Mesothelial cell of epicardium (in vitro differentiated cells): ENCODE data around the gene FAH. TPM values are rescaled to one million over a fixed set of nuclear protein-coding genes. Genes with fewer than 3 reads are reported as not detected.

ENCODE experiments used
- DNase-seq, 2 experiments: peaks; one replicate each; pipeline ENCODE4 v3.0.0; 2021; ENCODE audit warnings: low spot score in 2 of 2; ENCODE audit not compliant: unreplicated experiment in 2 of 2
- H3K27ac Mint-ChIP-seq: 2 replicates; pipeline ENCODE4 v1.8.0; 2021; ENCODE audit warnings: mixed read lengths
- H3K27me3 Mint-ChIP-seq: 2 replicates; pipeline ENCODE4 v1.8.0; 2021; ENCODE audit warnings: low read depth, mixed read lengths
- H3K36me3 Mint-ChIP-seq: 2 replicates; pipeline ENCODE4 v1.8.0; 2021; ENCODE audit warnings: mixed read lengths
- H3K4me1 Mint-ChIP-seq: 2 replicates; pipeline ENCODE4 v1.8.0; 2021; ENCODE audit warnings: mixed read lengths
- H3K4me3 Mint-ChIP-seq: 2 replicates; pipeline ENCODE4 v1.8.0; 2021; ENCODE audit warnings: mild to moderate bottlenecking, moderate library complexity, mixed read lengths
- H3K9me3 Mint-ChIP-seq: 2 replicates; pipeline ENCODE4 v1.8.0; 2021; ENCODE audit warnings: mixed read lengths
- CTCF ChIP-seq: fragments of 200-600 bp; sonication (generic); IDR thresholded peaks from one replicate; pipeline ENCODE4 v1.5.0; 2021; ENCODE audit warnings: antibody characterized with exemption; ENCODE audit not compliant: unreplicated experiment
- total RNA-seq: library from RNA; stranded (reverse); gene quantifications from 3 replicates; pipeline ENCODE4 v1.2.1, GENCODE V29; 2021

Gene FAH
- total RNA-seq, 1 donor from 2014 or later: 39.7 TPM

DNA sequence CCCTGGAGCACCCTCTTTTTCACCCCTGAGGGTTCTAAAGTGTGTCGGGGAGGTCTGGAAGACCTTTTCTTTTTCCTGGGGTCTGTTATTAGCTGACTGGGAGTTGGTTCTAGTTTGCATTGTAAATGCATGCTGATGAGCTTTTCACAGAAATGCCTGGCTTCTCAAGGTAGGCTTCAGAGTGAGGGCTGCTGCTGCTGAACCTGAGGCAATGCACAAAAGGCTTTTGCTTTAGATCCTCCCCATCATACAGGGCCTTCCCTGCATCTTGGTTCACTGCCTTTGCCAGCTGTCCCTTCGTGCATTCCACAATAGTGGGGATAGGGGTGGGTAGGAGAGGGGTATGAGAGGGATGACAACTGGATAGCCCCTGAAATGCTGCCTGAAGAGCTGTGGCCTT, 46.6 kb downstream of the FAH start:
- DNase-seq: no peak
- H3K27ac Mint-ChIP-seq: no peak overlapping the region
- H3K36me3 Mint-ChIP-seq: no peaks in the 10 kb centered on the region
- H3K4me3 Mint-ChIP-seq: no peak overlapping the region
- no peaks in the 10 kb centered on the region for H3K9me3 Mint-ChIP-seq
- no peak for TF ChIP-seq CTCF
- H3K27me3 Mint-ChIP-seq: peaks cover 8% of the 10 kb centered on the region
- peaks cover 9% of the 10 kb centered on the region for H3K4me1 Mint-ChIP-seq

DNA sequence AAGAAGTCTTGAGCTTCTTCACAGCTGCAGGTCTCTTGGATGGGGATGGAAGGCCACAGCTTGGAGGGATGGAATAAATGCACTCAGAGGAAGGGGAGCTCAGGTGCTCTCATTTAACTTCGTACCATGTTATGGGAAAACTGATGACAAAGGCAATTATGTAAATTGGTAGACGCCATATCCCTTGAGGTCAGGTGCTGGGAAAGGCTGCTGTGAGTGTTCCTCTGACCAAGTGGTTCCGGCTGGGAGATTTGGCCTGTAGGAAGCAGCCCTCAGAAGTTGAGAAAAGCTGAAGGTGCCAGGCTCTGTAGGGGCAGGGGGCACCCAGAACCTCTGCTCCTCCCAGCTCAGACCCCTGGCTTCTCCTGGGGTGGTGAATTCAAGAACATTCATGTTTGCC, 47.1 kb downstream of the FAH start:
- Mint-ChIP-seq H3K4me1 (peaks cover 9% of the 10 kb centered on the region), H3K27ac (no peak overlapping the region), H3K27me3 (peaks cover 8% of the 10 kb centered on the region), H3K9me3 (no peaks in the 10 kb centered on the region), H3K36me3 (no peaks in the 10 kb centered on the region), H3K4me3 (no peak overlapping the region)
- DNase-seq: no peak
- no peak for TF ChIP-seq CTCF

DNA sequence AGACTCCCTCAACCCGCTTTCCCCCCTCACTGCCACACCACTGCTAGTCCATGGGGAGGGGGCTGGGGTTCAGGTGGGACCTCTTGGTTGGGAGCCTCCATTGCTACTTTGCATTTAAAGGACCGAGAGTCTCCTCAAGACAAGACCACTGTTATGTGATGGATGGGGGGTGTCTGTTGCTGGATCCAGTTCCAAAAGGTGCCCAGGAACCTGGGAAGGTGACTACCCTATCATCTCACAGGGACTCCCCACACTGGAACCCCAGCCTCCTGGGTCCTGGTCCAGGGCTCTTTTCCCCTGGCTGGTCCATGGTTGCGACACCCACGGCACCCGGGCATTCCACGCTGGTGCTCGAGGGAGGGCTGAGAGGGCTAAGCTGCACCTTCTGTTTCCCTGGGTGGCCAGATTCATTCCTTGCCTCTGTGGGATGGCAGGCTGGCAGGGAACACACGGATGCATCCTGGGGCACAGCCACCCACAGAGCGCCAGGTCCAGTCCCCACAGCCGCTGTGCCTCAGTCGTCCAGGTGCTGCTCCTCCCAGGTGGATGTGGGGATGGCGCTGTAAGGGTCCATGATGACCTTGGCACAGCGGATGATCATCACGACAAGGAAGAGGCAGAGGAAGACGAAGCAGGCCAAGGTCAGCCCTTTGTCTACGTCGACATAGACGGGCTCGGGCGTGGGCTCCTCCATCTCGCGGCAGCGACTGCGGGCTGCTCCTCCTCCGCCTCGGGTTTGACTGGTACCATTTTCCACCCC, 48.6 kb downstream of the FAH start:
- peaks cover 13% of the 10 kb centered on the region for H3K27me3 Mint-ChIP-seq
- H3K9me3 Mint-ChIP-seq: no peaks in the 10 kb centered on the region
- TF ChIP-seq CTCF: no peak
- peaks cover 9% of the 10 kb centered on the region for H3K4me1 Mint-ChIP-seq
- no peak overlapping the region for H3K27ac Mint-ChIP-seq
- no peak for DNase-seq
- H3K36me3 Mint-ChIP-seq: no peaks in the 10 kb centered on the region
- no peak overlapping the region for H3K4me3 Mint-ChIP-seq

DNA sequence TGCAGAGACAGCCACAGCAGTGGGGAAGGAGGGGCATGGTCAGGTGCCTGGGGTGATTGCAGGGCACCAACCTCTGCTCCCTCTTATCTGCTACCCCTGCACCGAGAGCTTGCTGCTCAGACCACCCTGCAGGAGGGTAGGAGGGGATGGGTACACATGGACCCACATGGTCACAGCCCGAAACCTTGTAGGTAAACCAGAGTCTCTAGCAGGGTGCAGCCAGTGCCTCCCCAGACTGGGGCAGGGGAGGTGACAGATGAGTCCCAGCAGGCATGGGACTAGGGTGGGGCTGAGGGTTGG, 49.2 kb downstream of the FAH start:
- Mint-ChIP-seq H3K9me3 (no peaks in the 10 kb centered on the region), H3K27ac (no peak overlapping the region), H3K4me1 (peaks cover 9% of the 10 kb centered on the region), H3K36me3 (no peaks in the 10 kb centered on the region), H3K27me3 (peaks cover 18% of the 10 kb centered on the region), H3K4me3 (no peak overlapping the region)
- DNase-seq: no peak
- TF ChIP-seq CTCF: no peak

- no peak overlapping the region for H3K4me3 Mint-ChIP-seq
- H3K27ac Mint-ChIP-seq: no peak overlapping the region
- peaks cover 18% of the 10 kb centered on the region for H3K27me3 Mint-ChIP-seq
- TF ChIP-seq CTCF: no peak
- no peaks in the 10 kb centered on the region for H3K36me3 Mint-ChIP-seq
- H3K4me1 Mint-ChIP-seq: peaks cover 9% of the 10 kb centered on the region
- no peak for DNase-seq
- H3K9me3 Mint-ChIP-seq: no peaks in the 10 kb centered on the region
Observed at GRCh38 chr15:80202641-80203360, 50.0 kb downstream of the FAH start.
